ELF-1 (cell line): ENCODE data around the gene RAB1B.
"Not testable (repeated sequence)": the region's sequence is repeated elsewhere in the genome, so short reads cannot be mapped to it uniquely, and the experiment has no call there.

ENCODE experiments used
- DNase-seq: peaks from one replicate; pipeline ENCODE4 v3.0.0-alpha.2; 2016; ENCODE audit warnings: low read depth, low spot score

RAB1B gene

DNA sequence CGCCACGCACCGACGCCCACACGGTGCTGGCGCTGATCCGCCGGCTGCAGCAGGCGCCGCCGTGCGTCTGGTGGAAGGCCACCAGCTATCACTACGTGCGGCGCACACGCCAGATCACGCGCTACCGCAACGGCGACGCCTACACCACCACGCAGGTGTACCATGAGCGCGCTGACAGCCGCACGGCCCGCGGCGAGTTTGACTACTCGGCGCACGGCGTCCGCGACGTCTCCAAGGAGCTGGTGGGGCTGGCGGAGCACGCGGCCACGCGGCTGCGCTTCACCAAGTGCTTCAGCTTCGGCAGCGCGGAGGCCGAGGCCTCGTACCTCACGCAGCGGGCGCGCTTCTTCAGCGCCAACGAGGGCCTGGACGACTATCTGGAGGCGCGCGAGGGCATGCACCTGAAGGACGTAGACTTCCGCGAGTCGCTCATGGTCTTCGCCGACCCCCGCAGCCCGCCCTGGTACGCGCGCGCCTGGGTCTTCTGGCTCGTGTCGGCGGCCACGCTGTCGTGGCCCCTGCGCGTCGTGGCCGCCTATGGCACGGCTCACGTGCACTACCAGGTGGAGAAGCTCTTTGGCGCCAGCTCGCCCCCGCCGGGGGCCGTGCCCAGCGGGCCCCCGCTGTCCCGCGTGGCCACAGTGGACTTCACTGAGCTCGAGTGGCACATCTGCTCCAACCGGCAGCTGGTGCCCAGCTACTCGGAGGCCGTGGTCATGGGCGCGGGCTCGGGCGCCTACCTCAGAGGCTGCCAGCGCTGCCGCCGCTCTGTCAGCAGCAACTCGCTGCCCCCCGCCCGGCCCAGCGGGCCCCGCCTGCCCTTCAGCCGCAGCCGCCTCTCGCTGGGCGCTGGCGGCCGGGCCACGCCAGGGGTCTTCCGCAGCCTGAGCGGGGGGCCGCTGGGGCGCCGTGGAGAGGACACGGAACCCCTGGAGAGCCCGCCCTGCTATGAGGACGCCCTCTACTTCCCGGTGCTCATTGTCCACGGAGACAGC, 26.5 kb downstream of the RAB1B start:
- no peak for DNase-seq

DNA sequence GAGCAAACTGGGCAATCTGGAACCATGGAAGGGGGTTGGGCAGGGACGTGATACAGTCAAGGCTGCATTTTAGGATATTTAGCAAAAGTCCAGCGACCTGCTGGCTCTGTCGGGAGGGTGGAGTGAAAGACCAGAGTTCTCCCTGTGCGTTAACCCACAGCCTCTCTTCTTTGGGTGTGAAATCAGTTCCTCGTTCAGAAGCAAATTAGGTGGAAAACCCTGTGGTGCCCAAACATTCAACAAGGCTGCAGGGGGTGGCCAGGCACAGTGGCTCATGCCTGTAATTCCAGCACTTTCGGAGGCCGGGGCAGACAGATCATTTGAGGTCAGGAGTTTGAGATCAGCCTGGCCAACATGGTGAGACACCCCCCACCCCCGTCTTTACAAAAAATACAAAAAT, 29.2 kb downstream of the RAB1B start:
- DNase-seq: no peak

DNA sequence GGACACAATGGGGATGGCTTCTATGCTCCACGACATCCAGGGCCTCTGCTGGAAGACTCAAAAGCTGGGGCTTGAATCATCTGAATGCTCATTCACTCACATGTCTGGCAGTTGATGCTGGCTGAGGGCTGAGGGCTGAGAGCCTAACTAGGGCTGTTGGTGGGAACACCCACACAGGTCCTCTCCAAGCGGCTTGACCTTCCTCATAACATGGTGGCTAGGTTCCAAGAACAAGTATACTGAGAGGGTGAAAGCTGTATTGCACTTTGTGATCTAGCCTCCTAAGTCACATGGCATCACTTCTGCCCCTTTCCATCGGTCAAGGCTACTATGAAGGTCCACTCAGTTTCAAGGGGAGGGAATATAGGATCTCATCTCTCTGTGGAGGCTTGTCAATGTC, 30.7 kb downstream of the RAB1B start:
- DNase-seq: no peak

DNA sequence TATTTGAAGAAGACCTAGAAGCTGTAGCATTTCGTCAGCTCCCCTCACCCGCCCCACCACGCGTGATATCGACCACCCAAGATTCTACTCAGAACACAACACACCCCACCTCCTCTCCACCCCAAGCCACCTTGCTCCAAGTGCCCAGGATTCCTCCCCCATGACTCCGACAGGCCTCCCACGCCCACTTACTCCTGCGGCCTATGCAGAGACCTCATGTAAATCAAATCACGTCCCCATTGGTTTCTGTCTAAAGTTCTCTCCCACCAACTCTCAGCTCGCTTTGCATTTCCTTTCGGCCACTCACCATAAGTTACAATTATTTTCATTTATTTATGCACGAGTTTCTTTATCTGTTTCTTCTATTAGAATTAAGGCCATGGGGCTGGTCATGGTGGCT, 34.2 kb downstream of the RAB1B start:
- no peak for DNase-seq

DNA sequence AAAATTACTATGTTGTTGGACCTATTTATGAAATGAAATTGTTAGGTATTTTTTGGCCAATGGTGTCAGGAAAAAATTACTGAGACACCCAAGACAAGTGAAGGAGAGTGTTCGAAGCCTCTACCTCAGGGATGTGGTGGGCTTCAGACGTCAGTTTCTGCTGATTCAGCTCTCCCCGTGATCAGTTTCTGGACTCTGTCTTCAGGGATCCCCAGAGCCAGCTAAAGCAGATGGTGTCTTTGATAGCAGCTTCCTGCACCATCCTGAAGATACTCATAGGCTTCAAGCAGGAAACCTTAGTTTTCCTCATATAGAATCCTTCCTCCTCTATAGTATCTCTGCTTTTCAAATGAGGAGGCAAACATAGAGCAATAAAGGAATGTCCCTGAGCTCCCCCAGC, 41.0 kb downstream of the RAB1B start:
- no peak for DNase-seq

DNA sequence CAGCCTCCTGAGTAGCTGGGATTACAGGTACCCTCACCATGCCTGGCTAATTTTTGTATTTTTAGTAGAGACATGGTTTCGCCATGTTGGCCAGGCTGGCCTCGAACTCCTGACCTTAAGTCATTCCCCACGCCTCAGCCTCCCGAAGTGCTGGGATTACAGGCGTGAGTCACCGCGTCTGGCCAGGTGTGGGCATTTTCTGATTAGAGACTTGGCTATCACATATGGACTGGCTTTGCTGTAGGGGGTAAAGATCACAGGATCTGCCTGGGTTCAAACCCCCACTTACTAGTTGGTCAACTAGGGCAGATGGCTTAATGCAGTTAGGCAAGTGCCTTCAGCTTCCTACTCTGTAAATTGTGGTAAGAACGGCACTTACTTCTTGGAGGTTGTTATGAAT, 41.9 kb downstream of the RAB1B start:
- no peak for DNase-seq

DNA sequence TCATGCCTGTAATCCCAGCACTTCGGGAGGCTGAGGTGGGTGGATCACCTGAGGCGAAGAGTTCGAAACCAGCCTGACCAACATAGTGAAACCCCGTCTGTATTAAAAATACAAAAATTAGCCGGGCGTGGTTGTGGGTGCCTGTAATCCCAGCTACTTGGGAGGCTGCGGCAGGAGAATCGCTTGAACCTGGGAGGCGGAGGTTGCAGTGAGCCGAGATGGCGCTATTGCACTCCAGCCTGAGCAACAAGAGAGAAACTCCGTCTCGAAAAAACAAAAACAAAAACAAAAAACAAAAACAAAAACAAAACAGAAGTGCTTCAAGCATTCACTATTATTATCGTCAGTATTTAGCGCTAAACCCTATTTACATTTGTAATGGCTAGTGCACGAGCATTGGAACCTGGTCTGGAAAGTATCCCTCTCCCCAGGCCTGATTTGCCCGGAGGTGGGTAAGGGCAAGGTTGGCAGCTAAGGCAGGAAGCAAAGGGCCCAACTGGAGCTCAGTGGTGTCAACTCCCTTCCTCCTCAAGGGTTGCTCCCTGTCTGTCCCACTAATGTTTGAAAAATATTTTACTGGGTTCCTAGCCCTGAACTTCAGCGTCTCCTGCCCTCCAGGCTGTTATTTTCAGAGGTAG, 42.5 kb downstream of the RAB1B start:
- not testable (repeated sequence) for DNase-seq

DNA sequence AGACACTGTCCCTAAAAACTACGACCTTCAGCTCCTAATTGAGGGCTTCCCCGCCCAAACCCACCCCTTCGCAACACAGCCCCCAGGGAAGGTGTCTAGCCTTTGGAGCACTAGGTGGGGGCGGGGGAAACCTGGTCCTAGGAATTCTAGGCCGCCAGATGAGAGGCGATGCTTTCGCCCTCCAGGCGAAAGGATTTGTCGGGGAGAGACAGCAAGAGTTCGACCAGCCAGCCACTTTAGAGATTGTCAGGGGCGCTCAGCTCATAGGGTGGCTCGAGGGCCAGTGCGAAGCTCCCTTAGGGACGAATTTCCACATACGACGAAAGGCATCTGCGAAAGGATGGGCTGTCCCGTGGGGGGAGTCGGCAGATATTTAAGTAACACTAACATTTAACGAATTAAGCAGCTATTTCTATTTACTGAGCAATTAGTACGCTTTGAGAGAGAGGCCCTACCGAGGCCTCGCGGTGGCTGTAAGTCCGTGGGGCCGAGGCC, 43.1 kb downstream of the RAB1B start:
- DNase-seq: peak; percentile 93

DNA sequence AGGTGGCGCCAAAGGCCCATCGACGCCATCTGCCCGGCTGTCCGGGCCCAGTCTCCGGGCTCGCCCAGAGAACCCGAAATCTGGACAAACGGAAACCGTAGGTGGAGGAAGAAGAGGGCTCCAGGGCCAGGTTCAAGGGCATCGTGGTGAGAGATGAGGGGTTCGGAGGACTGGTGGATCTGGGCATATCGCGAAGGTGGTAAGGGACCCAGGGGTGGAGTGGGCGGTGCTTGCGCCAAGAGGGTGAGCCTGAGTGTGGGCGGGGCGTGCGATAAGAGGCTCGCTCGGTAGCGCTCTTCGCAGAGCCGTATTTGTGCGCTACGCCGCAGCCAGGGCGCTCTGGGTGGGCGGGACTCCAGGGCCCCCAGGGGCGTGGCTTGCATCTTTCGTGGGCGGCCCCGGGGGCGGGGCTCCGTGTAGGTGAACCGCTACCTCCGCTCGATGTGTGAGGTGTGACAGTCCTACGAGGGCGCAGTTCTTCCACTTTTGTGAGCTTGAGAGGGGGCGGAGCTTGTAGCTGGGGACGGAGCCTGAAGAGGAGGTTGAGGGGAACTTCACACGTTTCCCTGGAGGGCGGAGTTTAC, 43.6 kb downstream of the RAB1B start:
- peak; percentile 97 for DNase-seq

DNA sequence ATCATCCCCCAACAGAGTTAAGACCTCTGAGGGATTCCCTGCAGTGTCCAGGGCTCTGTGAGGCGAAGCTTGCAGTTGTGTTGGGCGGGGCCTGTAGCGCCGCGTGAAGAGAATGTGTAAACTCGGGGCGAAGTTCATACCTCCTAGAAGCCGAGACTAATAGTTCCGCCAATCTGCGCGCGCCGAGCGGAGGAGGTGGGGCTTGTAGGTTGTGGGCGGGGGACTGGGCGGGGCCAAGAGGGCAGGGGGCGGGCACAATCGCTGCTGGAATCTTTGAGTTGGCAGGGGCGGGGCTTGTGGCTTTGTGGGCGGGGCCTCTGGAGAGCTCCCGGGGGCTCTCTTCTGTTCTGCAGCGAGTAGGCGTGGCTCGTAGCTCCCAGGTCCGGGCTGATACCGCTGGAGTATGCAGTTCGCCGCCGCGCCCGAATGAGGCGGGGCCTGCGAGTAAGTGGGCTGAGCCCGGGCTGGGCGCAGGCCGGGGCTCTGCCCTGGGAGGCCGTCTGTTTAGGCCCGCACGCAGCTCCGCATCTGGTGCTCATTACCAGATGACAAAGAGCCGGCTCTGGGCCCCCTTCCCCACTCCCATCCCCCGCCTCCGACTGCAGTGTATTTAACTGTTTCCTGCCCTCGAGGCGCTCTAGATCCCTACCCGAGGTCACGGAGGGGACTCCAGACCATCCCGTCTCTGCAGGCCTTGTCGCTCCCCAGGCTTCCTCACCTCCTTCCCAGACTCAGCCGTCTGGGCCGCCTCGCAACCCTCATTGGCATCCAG, 44.3 kb downstream of the RAB1B start:
- DNase-seq: peak; percentile 99

DNA sequence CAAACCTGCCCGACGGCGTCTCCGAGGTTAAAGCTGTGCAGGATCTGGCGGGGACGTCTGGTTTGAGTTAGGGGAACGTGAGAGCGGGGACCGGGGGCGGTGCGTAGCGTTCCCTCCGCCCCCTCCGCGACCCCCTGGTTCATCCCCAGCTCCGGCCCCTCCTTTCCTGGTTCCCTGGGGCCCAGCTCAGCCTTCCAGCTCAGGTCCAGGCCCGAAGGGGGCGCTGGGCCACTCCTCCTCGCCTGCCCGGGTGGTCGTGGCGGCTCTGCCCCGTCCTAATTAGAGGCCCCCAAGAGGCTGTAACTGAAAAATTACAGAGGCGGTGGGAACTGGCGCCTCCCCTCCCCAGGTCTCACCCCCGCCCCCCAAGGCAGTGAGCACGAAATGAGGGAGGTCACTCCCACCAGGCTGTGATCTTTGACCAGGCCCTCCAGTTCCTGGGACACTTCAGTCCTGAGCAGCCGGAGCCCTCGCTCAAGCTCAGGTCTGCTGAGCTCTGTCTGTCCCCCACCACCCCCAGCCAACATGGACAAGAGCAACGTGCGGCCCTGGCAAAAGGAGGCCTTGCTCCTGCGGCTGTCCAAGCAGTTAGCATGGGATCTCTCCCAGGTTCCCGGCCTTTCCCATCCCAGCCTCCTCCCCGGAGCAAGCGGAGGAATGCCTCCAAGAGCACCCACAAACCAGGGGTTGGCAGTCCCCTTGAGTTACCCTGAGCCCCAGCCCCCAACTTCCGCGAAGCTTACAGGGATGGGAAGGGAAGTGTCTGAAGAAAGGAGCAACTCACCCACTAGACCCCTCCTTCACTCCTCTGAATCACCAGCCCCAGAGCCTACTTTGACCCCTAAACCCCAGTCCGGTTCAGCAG, 45.1 kb downstream of the RAB1B start:
- no peak for DNase-seq

DNA sequence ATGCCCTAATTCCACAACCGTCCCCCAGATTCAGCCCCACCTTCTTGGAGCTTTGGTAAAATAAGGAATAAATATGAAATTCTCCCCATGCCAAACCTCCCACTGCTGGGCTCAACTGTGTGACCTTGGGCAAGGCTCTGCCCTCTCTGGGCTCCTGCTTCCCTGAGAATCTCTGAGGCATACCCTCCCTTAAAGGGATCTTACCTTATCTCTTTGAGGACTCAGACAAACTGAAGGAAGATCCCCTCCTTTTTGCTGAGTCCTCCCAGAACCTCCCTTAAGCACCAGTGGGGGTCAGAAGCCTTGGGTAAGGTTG, 45.7 kb downstream of the RAB1B start:
- DNase-seq: no peak

DNA sequence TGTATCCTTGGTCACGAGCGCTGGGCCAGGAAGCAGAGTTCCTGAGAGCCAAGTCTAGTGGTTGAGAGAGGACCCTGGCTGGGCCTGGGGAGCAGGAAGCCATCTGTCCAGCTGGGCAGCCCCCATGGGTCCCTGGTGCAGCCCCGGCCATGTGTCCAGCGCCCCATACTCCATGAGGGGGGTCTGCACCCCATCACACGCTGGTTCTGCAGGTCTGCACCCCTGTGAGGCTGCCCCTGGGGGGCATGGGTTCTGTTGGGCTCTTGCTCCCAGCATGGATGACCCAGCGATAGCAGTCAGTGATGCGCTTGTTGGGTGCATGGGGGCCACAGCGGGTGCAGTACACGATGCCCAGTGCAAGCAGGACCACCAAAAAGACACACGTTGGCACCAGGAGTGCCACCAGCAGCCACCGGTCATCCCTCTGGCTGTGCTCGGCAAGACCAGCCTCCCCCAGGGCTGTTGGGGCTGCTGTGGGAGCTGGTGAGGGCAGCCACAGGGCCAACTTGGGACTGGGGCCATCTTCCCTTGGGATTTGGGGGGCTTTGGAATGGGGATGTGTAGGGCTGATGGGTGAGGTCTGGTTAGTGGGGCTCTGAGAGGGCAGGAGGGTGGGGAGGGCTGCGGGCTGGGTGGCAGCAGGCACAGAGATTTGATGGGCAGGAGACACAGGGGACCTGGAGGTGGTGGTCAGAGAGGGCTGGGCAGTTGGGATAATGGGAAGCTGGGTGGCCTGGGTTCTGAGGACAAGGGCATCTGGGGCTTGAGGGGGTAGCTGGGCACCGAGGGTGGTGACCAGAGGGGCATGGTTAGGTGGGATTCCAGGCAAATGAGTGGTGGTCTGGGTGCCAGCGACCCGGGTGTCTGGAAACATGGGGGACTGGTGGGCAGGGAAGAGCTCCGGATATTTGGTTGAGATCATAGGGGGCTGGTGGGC, 46.4 kb downstream of the RAB1B start:
- DNase-seq: no peak

DNA sequence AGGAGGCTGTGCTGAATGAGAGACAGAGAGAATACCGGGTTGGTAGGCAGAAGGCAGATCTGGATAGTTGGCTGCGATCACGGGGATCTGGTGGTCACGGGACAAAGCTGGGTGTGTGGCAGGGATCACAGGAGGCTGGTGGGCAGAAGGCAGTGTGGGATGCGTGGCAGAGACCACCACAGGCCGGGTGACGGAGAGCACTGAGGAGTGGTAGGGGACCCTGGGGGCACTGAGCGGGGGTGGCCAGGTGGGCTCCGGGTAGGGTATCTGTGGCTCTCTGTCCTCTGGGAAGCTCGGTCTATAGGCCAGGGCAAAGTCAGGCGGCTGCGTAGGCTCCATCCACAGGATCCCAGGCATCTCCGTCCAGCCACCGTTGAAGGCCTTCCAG, 47.1 kb downstream of the RAB1B start:
- DNase-seq: no peak

DNA sequence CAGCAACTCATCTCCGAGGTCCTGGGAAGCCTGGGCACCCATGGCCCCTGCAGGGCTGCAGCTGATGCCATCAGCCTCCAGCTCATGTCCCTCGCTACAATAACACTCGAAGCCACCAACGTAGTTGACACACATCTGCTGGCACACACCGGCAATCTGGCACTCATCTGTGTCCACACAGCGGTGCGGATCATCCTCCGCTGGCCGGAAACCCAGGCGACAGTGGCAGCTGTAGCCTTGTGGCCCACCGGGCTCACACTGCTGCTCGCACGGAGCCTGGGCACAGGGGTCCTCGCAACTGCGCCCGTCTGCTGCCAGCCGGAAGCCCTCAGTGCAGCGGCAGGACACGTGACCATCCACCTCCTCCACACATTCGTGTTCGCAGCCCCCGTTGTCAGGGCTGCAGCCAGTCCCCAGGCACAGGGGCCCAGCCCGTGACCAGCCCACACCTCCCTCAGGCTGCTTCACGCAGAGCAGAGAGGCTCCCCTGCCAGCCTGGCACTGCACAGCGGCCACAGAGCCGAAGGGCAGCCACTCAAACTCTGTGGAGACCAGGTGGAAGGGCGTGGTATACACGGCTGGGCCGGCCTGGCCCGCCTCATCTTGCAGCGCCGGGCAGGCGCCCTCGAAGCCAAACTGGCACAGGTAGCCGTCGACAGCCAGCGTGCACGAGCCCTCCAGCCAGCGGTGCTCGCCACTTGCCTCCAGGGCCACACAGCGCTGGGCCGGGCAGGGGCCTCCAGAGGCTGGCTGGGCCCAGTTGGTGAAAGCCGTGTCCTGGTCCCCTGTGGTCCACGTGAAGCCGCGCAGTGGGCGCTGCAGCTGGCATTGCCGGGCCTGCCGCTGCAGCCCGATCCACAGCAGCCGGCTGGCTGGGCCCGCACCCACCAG, 47.7 kb downstream of the RAB1B start:
- no peak for DNase-seq

DNA sequence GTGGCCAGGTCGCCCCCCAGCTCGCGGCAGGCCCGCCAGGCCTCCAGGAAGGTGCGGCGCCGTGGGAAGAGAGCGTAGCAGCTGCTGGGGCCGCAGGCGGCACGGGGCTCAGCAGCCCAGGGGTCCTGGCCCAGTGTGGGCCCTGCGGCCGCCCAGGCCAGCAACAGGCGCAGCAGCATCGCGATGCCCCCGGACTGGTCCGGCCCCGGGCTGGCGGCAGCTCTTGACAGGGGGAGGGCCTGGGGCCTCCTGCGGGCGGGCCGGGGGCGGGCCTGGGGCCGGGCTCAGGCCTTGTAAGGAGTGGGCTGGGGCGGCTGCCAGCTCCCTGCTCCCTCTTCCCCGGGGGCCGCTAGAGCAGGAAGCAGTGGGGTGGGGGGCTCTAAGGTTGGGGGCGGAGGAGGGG, 48.4 kb downstream of the RAB1B start, which contains the start of gene CD248:
Gene CD248, minus strand, starts transcription at position 196 of the 403 bp plus-strand sequence. Its CDS starts 17 bp downstream, at position 179.
- peak; percentile 45 for DNase-seq

DNA sequence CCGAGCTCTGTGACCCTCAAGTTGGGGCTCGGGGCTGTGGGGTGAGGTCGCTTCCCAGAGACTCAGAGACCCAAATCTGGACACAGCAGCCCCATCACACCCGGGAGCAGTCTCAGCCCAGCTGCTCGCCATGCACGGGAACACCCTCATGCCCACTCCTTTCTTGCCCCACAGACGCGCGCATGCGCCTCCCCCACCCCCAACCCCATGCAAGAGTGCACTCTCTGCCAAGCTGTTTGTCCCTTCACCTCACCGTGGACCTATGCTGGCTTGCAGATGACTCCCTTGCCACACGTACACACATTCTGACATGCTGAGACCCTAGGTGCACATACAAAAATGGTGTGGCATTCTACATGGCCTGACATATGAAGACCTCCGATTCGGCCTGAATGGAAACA, 48.9 kb downstream of the RAB1B start:
- no peak for DNase-seq

DNA sequence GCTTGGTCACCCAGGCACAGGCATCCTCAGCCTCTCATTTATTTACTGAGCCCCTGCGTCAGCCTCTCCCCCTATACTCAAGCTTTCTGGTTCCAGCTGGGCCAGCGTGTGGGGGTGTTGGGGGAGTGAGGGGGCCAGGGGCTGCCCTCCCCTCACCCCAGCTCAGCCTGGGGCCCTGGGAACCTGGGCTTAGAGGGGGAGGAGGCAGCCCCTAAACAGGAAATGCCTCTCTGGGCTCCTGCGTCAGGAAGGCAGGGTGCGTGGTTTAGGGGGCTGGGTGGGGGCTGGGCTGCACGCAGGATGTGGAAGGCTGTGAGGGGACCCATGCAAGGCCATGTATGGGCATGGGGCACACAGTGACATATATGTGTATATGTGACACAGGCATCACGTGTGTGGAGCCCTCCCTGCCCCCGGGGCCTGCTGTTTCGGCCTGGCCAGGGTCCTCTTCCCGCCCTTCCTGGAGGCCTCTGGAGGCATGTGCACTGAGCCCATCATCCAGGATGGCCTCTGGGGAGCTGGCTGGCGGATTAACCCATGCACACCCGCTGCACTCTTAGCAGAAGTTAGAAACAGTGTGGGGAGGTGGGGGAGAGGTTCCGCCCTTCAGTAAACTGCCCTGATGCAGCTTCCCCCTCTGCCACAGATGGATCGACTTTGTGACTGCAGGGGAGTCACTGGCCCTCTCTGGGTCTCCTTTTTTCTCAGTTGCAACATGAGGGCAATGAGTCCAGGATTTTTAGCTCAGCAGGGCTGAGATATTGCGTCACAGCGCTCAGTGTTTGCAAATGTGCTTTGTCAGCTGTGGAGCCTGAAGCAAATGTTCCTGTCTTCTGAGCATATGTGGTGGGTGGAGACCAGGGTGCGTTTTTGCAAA, 49.5 kb downstream of the RAB1B start:
- peak; percentile 65 for DNase-seq
